GM12875 (cell line): ENCODE results near the gene GPX3.

Source experiments
- H3K4me3 ChIP-seq: one replicate; pipeline ENCODE4 v1.5.1; 2011; ENCODE audit warnings: low read depth, low read length, control low read depth
- CTCF ChIP-seq: IDR thresholded peaks from 2 replicates; pipeline ENCODE4 v1.5.1; 2011; ENCODE audit warnings: low read depth, mild to moderate bottlenecking, control low read depth, inconsistent platforms, low read length, moderate library complexity, borderline replicate concordance; ENCODE audit not compliant: insufficient read depth

GPX3 gene

GRCh38 chr5:151033217-151033934 lies 13.0 kb downstream of the GPX3 start:
- TF ChIP-seq CTCF = no peak
- H3K4me3 ChIP-seq = no peak overlapping the region

- H3K4me3 ChIP-seq = no peak overlapping the region
These were observed 14.3 kb downstream of the GPX3 start for GRCh38 chr5:151034422-151035379.

GRCh38 chr5:151036556-151036955 lies 16.2 kb downstream of the GPX3 start:
- no peak overlapping the region for H3K4me3 ChIP-seq
- TF ChIP-seq CTCF = no peak

More at GRCh38 chr5:151034422-151035379, 14.3 kb downstream of the GPX3 start:
- TF ChIP-seq CTCF = no peak

GRCh38 chr5:151037561-151038411 lies 17.4 kb downstream of the GPX3 start:
- TF ChIP-seq CTCF = no peak
- H3K4me3 ChIP-seq = no peak overlapping the region

- no peak for TF ChIP-seq CTCF
- H3K4me3 ChIP-seq = no peak overlapping the region
These were observed 18.0 kb downstream of the GPX3 start for GRCh38 chr5:151038412-151038745.

- no peak for TF ChIP-seq CTCF
- H3K4me3 ChIP-seq = no peak overlapping the region
These were observed 18.4 kb downstream of the GPX3 start for GRCh38 chr5:151038801-151039238.
